Kidney epithelial cell (primary cell): ENCODE results near the gene VWA5B1. TPM values are rescaled to one million over a fixed set of nuclear protein-coding genes. Genes with fewer than 3 reads are reported as not detected.

Experiments used
- DNase-seq: peaks from one replicate; pipeline ENCODE4 v3.0.0-alpha.2; 2010; ENCODE audit warnings: low read depth
- H3K27me3 ChIP-seq: 2 replicates; pipeline ENCODE4 v1.6.0; 2011; ENCODE audit warnings: low read length; ENCODE audit not compliant: control insufficient read depth, insufficient read depth
- H3K36me3 ChIP-seq: 2 replicates; pipeline ENCODE4 v1.5.1; 2011; ENCODE audit warnings: low read length; ENCODE audit not compliant: control insufficient read depth, insufficient read depth
- H3K4me3 ChIP-seq: 2 replicates; pipeline ENCODE4 v1.5.1; 2011; ENCODE audit warnings: low read depth, mild to moderate bottlenecking, control low read depth, low read length
- CTCF ChIP-seq: IDR thresholded peaks from 2 replicates; pipeline ENCODE4 v1.5.1; 2011; ENCODE audit warnings: mild to moderate bottlenecking, moderate library complexity, low read length, control low read depth, inconsistent platforms; ENCODE audit not compliant: insufficient read depth, poor library complexity, severe bottlenecking
- total RNA-seq: library from RNA; depleted of rRNA; stranded (reverse); fragments of >200 nt; gene quantifications from 2 replicates; pipeline ENCODE4 v1.2.3, GENCODE V29; 2015

VWA5B1 gene
- total RNA-seq, 1 donor from 2014 or later = not detected

DNA sequence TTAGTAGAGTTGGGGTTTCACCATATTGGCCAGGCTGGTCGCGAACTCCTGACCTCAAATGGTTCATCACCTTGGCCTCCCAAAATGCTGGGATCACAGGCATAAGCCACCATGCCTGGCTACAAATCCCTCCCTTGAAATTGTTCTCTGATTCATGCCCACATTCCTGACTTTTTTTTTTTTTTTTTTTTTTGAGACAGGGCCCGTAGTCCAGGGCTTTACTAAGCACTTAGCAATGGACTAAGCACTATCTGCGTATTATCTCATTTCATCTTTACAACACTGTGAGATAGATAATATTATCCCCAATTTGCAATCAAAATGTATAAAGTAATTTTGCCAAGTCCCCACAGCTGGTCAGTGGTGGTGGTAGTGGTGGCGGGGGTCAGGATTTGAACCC is 58.9 kb downstream of the VWA5B1 start:
- Histone ChIP-seq H3K36me3 (no peaks in the 10 kb centered on the region), H3K27me3 (peaks cover 2% of the 10 kb centered on the region), H3K4me3 (no peak overlapping the region)
- no peak for TF ChIP-seq CTCF
- DNase-seq = no peak

GRCh38 chr1:20349971-20350370 is 59.3 kb downstream of the VWA5B1 start:
- no peak for DNase-seq
- no peaks in the 10 kb centered on the region for H3K36me3 ChIP-seq
- TF ChIP-seq CTCF = no peak

GRCh38 chr1:20350421-20350820 is 59.7 kb downstream of the VWA5B1 start:
- no peak for TF ChIP-seq CTCF
- peaks cover 2% of the 10 kb centered on the region for H3K27me3 ChIP-seq
- no peak for DNase-seq
- no peaks in the 10 kb centered on the region for H3K36me3 ChIP-seq
- no peak overlapping the region for H3K4me3 ChIP-seq

More at GRCh38 chr1:20349971-20350370, 59.3 kb downstream of the VWA5B1 start:
- H3K27me3 ChIP-seq = peaks cover 2% of the 10 kb centered on the region
- no peak overlapping the region for H3K4me3 ChIP-seq

DNA sequence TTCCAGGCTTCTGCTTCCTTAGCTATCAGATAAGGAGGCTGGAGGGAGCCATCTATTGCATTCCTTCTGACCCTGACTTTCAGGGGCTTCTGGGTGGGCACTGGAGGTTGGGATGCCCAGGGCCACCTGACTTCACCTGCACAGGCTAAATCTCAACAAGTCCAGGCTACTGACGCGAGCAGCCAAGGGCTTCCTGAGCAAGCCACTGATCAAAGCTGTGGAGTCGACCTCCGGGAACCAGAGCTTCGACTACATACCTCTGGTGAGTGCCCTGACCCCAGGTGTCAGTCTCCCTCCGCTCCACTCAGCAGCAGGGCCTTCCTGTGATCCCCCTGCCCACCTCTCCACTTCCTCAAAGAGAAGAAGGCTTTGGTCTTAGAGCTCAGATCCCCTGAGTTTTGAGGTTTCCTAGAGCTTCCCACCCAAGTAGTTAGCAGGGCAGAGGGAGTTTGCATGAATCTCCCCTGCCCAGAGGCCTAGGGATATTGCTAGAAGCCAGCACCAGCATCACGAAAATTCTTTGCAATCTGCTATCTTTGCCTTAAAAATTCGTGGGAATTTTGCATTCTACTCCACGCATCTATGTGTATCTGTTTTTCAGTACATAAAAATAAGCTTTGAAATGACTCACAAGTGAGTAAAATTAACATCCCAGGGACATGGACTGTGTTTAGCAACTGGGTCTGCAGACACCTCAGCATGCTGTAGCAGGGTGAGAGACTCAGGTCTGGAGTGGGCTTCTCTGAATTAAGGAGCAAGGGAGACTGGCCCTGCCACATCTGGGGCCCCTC is 61.4 kb downstream of the VWA5B1 start:
- no peaks in the 10 kb centered on the region for H3K36me3 ChIP-seq
- H3K27me3 ChIP-seq = peaks cover 4% of the 10 kb centered on the region
- no peak for DNase-seq
- H3K4me3 ChIP-seq = no peak overlapping the region
- TF ChIP-seq CTCF = no peak

GRCh38 chr1:20353836-20354235 is 63.2 kb downstream of the VWA5B1 start:
- Histone ChIP-seq H3K4me3 (no peak overlapping the region), H3K27me3 (peaks cover 5% of the 10 kb centered on the region), H3K36me3 (no peaks in the 10 kb centered on the region)
- no peak for DNase-seq
- TF ChIP-seq CTCF = no peak

GRCh38 chr1:20354610-20355009 is 63.9 kb downstream of the VWA5B1 start:
- peaks cover 9% of the 10 kb centered on the region for H3K27me3 ChIP-seq
- no peak overlapping the region for H3K4me3 ChIP-seq
- no peak for DNase-seq
- no peak for TF ChIP-seq CTCF
- no peaks in the 10 kb centered on the region for H3K36me3 ChIP-seq
